Erythroblast (primary cell): Measurements from ENCODE around the gene PITPNB.

Source experiments
- GATA1 ChIP-seq: IDR thresholded peaks from 2 replicates; pipeline ENCODE4 v1.6.1; 2011; ENCODE audit warnings: low read depth, mild to moderate bottlenecking, control low read depth, low read length, moderate library complexity
- POLR2A ChIP-seq: IDR thresholded peaks from 2 replicates; pipeline ENCODE4 v1.6.1; 2011; ENCODE audit warnings: mild to moderate bottlenecking, low read length

DNA sequence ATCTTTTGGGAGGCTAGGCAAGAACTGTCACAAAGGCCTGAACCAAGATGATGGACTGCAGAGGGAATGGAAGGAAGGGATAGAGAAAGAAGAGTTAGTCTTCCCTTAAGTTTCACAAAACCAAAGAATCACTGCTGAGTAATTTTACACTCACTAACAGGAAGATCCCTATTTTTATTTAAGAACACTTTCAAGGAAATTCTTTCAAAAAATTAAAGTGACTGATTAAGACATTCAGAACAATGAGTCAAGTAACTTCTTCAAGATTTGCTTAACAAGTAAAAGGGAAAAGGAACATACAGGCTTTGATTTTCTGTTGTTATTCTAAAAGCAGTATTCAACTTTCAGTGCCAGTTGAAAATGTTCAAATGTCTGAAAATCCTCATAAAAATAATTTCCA is 3.1 kb downstream of the PITPNB start:
- no peak for TF ChIP-seq GATA1
- TF ChIP-seq POLR2A = no peak
